ENCODE results near the gene PPIF.

- no peak for TF ChIP-seq TAF1 (IDR thresholded peaks at IDR 0.05; ENCODE audit: borderline replicate concordance, insufficient read depth, low read length)
- no peak for TF ChIP-seq REST (IDR thresholded peaks at IDR 0.05; ENCODE audit: insufficient read depth in 1 of 2, low read depth in 2 of 2, low read length in 2 of 2)
- TF ChIP-seq POLR2AphosphoS5 (IDR thresholded peaks at IDR 0.05; ENCODE audit: low read depth, low read length): no peak
- no peak for TF ChIP-seq SIN3A (IDR thresholded peaks at IDR 0.05; ENCODE audit: borderline replicate concordance, insufficient read depth, low read length)
- no peak for TF ChIP-seq FOXP2 (optimal IDR thresholded peaks at IDR 0.05; ENCODE audit: borderline replicate concordance, extremely low read depth, extremely low read length, insufficient read depth)
These were observed 4.1 kb downstream of the PPIF start for GRCh38 chr10:79351332-79351731.
